Measurements from ENCODE around the gene UGT1A10.

- TF ChIP-seq, protein P1, sequence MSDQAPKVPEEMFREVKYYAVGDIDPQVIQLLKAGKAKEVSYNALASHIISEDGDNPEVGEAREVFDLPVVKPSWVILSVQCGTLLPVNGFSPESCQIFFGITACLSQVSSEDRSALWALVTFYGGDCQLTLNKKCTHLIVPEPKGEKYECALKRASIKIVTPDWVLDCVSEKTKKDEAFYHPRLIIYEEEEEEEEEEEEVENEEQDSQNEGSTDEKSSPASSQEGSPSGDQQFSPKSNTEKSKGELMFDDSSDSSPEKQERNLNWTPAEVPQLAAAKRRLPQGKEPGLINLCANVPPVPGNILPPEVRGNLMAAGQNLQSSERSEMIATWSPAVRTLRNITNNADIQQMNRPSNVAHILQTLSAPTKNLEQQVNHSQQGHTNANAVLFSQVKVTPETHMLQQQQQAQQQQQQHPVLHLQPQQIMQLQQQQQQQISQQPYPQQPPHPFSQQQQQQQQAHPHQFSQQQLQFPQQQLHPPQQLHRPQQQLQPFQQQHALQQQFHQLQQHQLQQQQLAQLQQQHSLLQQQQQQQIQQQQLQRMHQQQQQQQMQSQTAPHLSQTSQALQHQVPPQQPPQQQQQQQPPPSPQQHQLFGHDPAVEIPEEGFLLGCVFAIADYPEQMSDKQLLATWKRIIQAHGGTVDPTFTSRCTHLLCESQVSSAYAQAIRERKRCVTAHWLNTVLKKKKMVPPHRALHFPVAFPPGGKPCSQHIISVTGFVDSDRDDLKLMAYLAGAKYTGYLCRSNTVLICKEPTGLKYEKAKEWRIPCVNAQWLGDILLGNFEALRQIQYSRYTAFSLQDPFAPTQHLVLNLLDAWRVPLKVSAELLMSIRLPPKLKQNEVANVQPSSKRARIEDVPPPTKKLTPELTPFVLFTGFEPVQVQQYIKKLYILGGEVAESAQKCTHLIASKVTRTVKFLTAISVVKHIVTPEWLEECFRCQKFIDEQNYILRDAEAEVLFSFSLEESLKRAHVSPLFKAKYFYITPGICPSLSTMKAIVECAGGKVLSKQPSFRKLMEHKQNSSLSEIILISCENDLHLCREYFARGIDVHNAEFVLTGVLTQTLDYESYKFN (CRISPR knock-in tag; conservative IDR thresholded peaks at IDR 0.05) = peak; percentile 99
- TF ChIP-seq, protein P2, sequence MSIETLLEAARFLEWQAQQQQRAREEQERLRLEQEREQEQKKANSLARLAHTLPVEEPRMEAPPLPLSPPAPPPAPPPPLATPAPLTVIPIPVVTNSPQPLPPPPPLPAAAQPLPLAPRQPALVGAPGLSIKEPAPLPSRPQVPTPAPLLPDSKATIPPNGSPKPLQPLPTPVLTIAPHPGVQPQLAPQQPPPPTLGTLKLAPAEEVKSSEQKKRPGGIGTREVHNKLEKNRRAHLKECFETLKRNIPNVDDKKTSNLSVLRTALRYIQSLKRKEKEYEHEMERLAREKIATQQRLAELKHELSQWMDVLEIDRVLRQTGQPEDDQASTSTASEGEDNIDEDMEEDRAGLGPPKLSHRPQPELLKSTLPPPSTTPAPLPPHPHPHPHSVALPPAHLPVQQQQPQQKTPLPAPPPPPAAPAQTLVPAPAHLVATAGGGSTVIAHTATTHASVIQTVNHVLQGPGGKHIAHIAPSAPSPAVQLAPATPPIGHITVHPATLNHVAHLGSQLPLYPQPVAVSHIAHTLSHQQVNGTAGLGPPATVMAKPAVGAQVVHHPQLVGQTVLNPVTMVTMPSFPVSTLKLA (IDR thresholded peaks at IDR 0.05) = no peak
- TF ChIP-seq MEIS2 (CRISPR knock-in tag; IDR thresholded peaks at IDR 0.05) (peak; percentile 89), ZZZ3 (CRISPR knock-in tag; IDR thresholded peaks at IDR 0.05; ENCODE audit: borderline replicate concordance) (no peak), MTA3 (CRISPR knock-in tag; IDR thresholded peaks at IDR 0.05) (no peak), GABPA (IDR thresholded peaks at IDR 0.05; ENCODE audit: low read depth, low read length) (no peak), GABPA (CRISPR knock-in tag; IDR thresholded peaks at IDR 0.05; ENCODE audit: low read depth) (peak; percentile 47; the same call in 1 of the 2 replicates), YY1 (IDR thresholded peaks at IDR 0.05; ENCODE audit: insufficient read depth, insufficient replicate concordance, low read depth, low read length) (no peak), THAP7 (CRISPR knock-in tag; IDR thresholded peaks at IDR 0.05) (no peak), ZBTB3 (CRISPR knock-in tag; IDR thresholded peaks at IDR 0.05; ENCODE audit: borderline replicate concordance, low read depth) (peak; percentile 55; the same call in 1 of the 2 replicates), CHD2 (IDR thresholded peaks at IDR 0.05; ENCODE audit: low read depth, low read length) (no peak), NFYB (CRISPR knock-in tag; IDR thresholded peaks at IDR 0.05) (peak; percentile 46; the same call in 1 of the 2 replicates), RARG (CRISPR knock-in tag; IDR thresholded peaks at IDR 0.05; ENCODE audit: low read depth) (no peak)
- TF ChIP-seq, protein P3, sequence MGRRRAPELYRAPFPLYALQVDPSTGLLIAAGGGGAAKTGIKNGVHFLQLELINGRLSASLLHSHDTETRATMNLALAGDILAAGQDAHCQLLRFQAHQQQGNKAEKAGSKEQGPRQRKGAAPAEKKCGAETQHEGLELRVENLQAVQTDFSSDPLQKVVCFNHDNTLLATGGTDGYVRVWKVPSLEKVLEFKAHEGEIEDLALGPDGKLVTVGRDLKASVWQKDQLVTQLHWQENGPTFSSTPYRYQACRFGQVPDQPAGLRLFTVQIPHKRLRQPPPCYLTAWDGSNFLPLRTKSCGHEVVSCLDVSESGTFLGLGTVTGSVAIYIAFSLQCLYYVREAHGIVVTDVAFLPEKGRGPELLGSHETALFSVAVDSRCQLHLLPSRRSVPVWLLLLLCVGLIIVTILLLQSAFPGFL (CRISPR knock-in tag; IDR thresholded peaks at IDR 0.05) = no peak
- TF ChIP-seq, protein P4, sequence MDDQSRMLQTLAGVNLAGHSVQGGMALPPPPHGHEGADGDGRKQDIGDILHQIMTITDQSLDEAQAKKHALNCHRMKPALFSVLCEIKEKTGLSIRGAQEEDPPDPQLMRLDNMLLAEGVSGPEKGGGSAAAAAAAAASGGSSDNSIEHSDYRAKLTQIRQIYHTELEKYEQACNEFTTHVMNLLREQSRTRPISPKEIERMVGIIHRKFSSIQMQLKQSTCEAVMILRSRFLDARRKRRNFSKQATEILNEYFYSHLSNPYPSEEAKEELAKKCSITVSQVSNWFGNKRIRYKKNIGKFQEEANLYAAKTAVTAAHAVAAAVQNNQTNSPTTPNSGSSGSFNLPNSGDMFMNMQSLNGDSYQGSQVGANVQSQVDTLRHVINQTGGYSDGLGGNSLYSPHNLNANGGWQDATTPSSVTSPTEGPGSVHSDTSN (CRISPR knock-in tag; IDR thresholded peaks at IDR 0.05; ENCODE audit: borderline replicate concordance) = no peak
These were observed 109.0 kb downstream of the UGT1A10 start for GRCh38 chr2:233745073-233745755.
